ENCODE results near the gene SERGEF. TPM values are rescaled to one million over a fixed set of nuclear protein-coding genes. Genes with fewer than 3 reads are reported as not detected.

SERGEF gene
- 9.8 and 14.4 TPM in 2 replicates for total RNA-seq

GRCh38 chr11:18012906-18013781 lies at the start of gene SERGEF:
TSS of gene SERGEF (minus strand) at chr11:18013047. CDS start at chr11:18013010, 37 bp downstream.

DNA sequence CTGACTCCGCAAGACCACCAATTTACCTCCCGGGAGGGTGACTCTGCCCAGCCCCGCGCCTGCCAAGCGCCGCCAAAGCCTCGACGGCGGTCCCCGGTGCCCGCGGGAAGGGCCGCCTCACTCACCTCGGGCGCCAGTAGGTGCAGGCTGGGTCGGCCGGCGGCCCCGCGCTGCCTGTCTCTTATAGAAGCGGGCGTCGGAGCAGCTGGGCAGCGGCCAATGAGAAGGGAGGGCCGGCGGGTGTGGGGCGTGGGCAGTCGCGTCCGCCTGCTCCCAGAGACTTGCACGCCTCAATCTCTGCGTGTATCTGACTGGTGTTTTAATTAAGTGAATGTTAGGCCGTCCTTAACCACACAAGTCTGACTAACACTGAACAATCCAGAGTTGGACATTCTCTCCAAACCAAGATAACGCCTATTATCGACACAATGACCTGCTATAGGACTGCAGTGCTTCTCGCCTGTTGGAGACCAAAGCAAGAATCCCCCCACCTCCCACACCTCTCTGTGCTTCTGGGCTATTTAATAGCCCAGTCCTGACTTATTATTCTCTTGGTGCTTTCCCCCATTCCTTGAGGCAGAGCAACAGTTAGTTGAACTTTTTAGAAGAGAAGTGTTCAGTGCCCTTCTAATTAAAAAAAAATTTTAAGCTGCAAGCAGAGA lies 33.4 kb upstream of the SERGEF start, which contains the start of gene TPH1:
Gene TPH1, minus strand, starts transcription at position 154 of the 662 bp plus-strand sequence. CDS start 5,507 bp downstream, outside the sequence.

Other genes with a start within 250 kb of the SERGEF start
- 0.18 TPM in 1 of 2 replicates, not detected in the other for gene TPH1, start 33.2 kb upstream of the SERGEF start, total RNA-seq
- 12.1 and 17.0 TPM in 2 replicates for gene SAAL1, start 93.0 kb upstream of the SERGEF start, total RNA-seq
- gene MRGPRX3, start 119.5 kb upstream of the SERGEF start, total RNA-seq = not detected in 2 replicates
- not detected in 2 replicates for gene MRGPRX4, start 159.8 kb upstream of the SERGEF start, total RNA-seq
- gene SAA4, start 223.8 kb upstream of the SERGEF start, total RNA-seq = not detected in 2 replicates
- gene SAA2, start 235.6 kb upstream of the SERGEF start, total RNA-seq = not detected in 2 replicates

All from myometrial cell (primary cell).